Vagina (tissue), 2 donors: ENCODE results near the gene ATP6V0E2. TPM values are rescaled to one million over a fixed set of nuclear protein-coding genes. Genes with fewer than 3 reads are reported as not detected.

Experiments
- DNase-seq, 2 donors: peaks; one replicate each; pipeline ENCODE4 v3.0.0-alpha.2; 2017; ENCODE audit errors: extremely low spot score in 2 of 2
- H3K27ac ChIP-seq: fragments of 200-600 bp; sonication (generic); one replicate; pipeline ENCODE4 v1.5.1; 2019
- H3K27me3 ChIP-seq: fragments of 200-600 bp; sonication (generic); one replicate; pipeline ENCODE4 v1.5.1; 2019
- H3K36me3 ChIP-seq, 2 donors: fragments of 200-600 bp; sonication (generic); one replicate each; pipeline ENCODE4 v1.5.1; 2017 to 2019
- H3K4me1 ChIP-seq: fragments of 200-600 bp; sonication (generic); one replicate; pipeline ENCODE4 v1.5.1; 2019
- H3K4me3 ChIP-seq, 2 donors: fragments of 200-600 bp; sonication (generic); 1 replicate in 1 of 2; 2 replicates in 1 of 2; pipeline ENCODE4 v1.5.1; 2016 to 2019
- H3K9me3 ChIP-seq: fragments of 200-600 bp; sonication (generic); one replicate; pipeline ENCODE4 v1.5.1; 2019
- CTCF ChIP-seq, 3 experiments: fragments of 450-650 bp in 2 of 3; fragments of 200-600 bp in 1 of 3; sonication (generic) in 1 of 3; IDR thresholded peaks; one replicate each; pipeline ENCODE4 v1.5.1; 2017 to 2019; ENCODE audit warnings: antibody characterized with exemption in 3 of 3, mild to moderate bottlenecking in 2 of 3, moderate library complexity in 2 of 3
- POLR2A ChIP-seq, 2 donors: fragments of 450-650 bp; IDR thresholded peaks; one replicate each; pipeline ENCODE4 v1.6.1; 2017; ENCODE audit warnings: antibody characterized with exemption in 2 of 2, mild to moderate bottlenecking in 2 of 2, moderate library complexity in 2 of 2
- POLR2AphosphoS5 ChIP-seq, 2 donors: sonication (generic); formaldehyde crosslinking; IDR thresholded peaks; one replicate each; pipeline ENCODE4 v1.9.0; 2017; ENCODE audit warnings: antibody characterized with exemption in 2 of 2, mild to moderate bottlenecking in 2 of 2, low read depth in 1 of 2; ENCODE audit not compliant: insufficient read depth in 1 of 2
- intact Hi-C: fragments of 100-400 bp; cut with DNase I; formaldehyde crosslinking; loops from one replicate; pipeline ENCODE4 v1.15.1; 2023
- total RNA-seq: library from RNA; depleted of rRNA; stranded (reverse); fragments of >200 nt; gene quantifications from one replicate; pipeline ENCODE4 v1.2.3, GENCODE V29; 2016

Gene ATP6V0E2
- total RNA-seq, 1 donor from 2014 or later = 13.3 TPM

GRCh38 chr7:149838992-149839408 lies 34.8 kb upstream of the ATP6V0E2 start:
- no peaks in the 10 kb centered on the region for H3K27me3 ChIP-seq
- peak overlapping the region; percentile 87 for H3K4me3 ChIP-seq
- H3K9me3 ChIP-seq = no peaks in the 10 kb centered on the region
- no peak for TF ChIP-seq CTCF (IDR thresholded peaks at IDR 0.05)
- no peak for TF ChIP-seq POLR2A (IDR thresholded peaks at IDR 0.05)
- TF ChIP-seq POLR2AphosphoS5 (IDR thresholded peaks at IDR 0.05; ENCODE audit: insufficient read depth in 1 of 2, low read depth in 1 of 2) = no peak
- H3K4me1 ChIP-seq = peaks cover 13% of the 10 kb centered on the region
- no peak for DNase-seq
- no peaks in the 10 kb centered on the region for H3K36me3 ChIP-seq
- H3K27ac ChIP-seq = peak overlapping the region; percentile 86
- intact Hi-C loops = no loop called here

- no peaks in the 10 kb centered on the region for H3K9me3 ChIP-seq
- no peak for TF ChIP-seq CTCF (IDR thresholded peaks at IDR 0.05)
- TF ChIP-seq POLR2A (IDR thresholded peaks at IDR 0.05) = no peak
- TF ChIP-seq POLR2AphosphoS5 (IDR thresholded peaks at IDR 0.05; ENCODE audit: insufficient read depth in 1 of 2, low read depth in 1 of 2) = no peak
- DNase-seq = no peak
- H3K4me1 ChIP-seq = peaks cover 22% of the 10 kb centered on the region
- H3K4me3 ChIP-seq = no peak overlapping the region
- H3K27me3 ChIP-seq = no peaks in the 10 kb centered on the region
- no peaks in the 10 kb centered on the region for H3K36me3 ChIP-seq
- intact Hi-C loops = no loop called here
- H3K27ac ChIP-seq = no peak overlapping the region
Observed at GRCh38 chr7:149839933-149840332, 33.8 kb upstream of the ATP6V0E2 start.

GRCh38 chr7:149843566-149843965 lies 30.2 kb upstream of the ATP6V0E2 start:
- DNase-seq = no peak
- no peak overlapping the region for H3K4me3 ChIP-seq
- H3K9me3 ChIP-seq = no peaks in the 10 kb centered on the region
- TF ChIP-seq CTCF (IDR thresholded peaks at IDR 0.05) (no peak), POLR2AphosphoS5 (IDR thresholded peaks at IDR 0.05; ENCODE audit: insufficient read depth in 1 of 2, low read depth in 1 of 2) (no peak), POLR2A (IDR thresholded peaks at IDR 0.05) (no peak)
- intact Hi-C loops = no loop called here
- peaks cover 23% of the 10 kb centered on the region for H3K4me1 ChIP-seq
- H3K36me3 ChIP-seq = peaks cover 0 to 8% of the 10 kb centered on the region in 2 donors
- H3K27ac ChIP-seq = no peak overlapping the region
- H3K27me3 ChIP-seq = no peaks in the 10 kb centered on the region

GRCh38 chr7:149844445-149844844 lies 29.3 kb upstream of the ATP6V0E2 start:
- Histone ChIP-seq H3K36me3 (peaks cover 0 to 11% of the 10 kb centered on the region in 2 donors), H3K27me3 (no peaks in the 10 kb centered on the region), H3K9me3 (no peaks in the 10 kb centered on the region), H3K27ac (no peak overlapping the region), H3K4me1 (peaks cover 15% of the 10 kb centered on the region), H3K4me3 (no peak overlapping the region)
- DNase-seq = no peak
- TF ChIP-seq POLR2A (IDR thresholded peaks at IDR 0.05) = no peak
- TF ChIP-seq POLR2AphosphoS5 (IDR thresholded peaks at IDR 0.05; ENCODE audit: insufficient read depth in 1 of 2, low read depth in 1 of 2) = no peak
- no peak for TF ChIP-seq CTCF (IDR thresholded peaks at IDR 0.05)
- intact Hi-C loops = no loop called here

- peaks cover 11% of the 10 kb centered on the region for H3K4me1 ChIP-seq
- H3K27me3 ChIP-seq = no peaks in the 10 kb centered on the region
- DNase-seq = no peak
- no peak overlapping the region for H3K27ac ChIP-seq
- peaks cover 0 to 11% of the 10 kb centered on the region in 2 donors for H3K36me3 ChIP-seq
- intact Hi-C loops = no loop called here
- TF ChIP-seq POLR2A (IDR thresholded peaks at IDR 0.05) (no peak), CTCF (IDR thresholded peaks at IDR 0.05) (no peak), POLR2AphosphoS5 (IDR thresholded peaks at IDR 0.05; ENCODE audit: insufficient read depth in 1 of 2, low read depth in 1 of 2) (no peak)
- no peaks in the 10 kb centered on the region for H3K9me3 ChIP-seq
- H3K4me3 ChIP-seq = no peak overlapping the region
Observed at GRCh38 chr7:149845257-149845980, 28.4 kb upstream of the ATP6V0E2 start.
